MM.1S (cell line): ENCODE results near the gene EFCAB14.

Source experiments
- DNase-seq: peaks from one replicate; pipeline ENCODE4 v3.0.0-alpha.2; 2015
- H2AFZ ChIP-seq: fragments of 300-600 bp; sonication (generic); 2 replicates; pipeline ENCODE4 v1.6.0; 2016; ENCODE audit warnings: antibody characterized with exemption, low read length
- H3F3A ChIP-seq: fragments of 300-600 bp; sonication (generic); 2 replicates; pipeline ENCODE4 v1.6.1; 2016; ENCODE audit warnings: mild to moderate bottlenecking, antibody characterized with exemption, low read length, moderate library complexity, mixed read lengths; ENCODE audit not compliant: insufficient read depth
- H3K27ac ChIP-seq: fragments of 300-600 bp; sonication (generic); 2 replicates; pipeline ENCODE4 v1.5.1; 2016; ENCODE audit warnings: mild to moderate bottlenecking, low read length
- H3K27me3 ChIP-seq: fragments of 300-600 bp; sonication (generic); replicated peaks from 2 replicates; pipeline ENCODE4 v1.6.0; 2016; ENCODE audit warnings: low read length; ENCODE audit not compliant: insufficient read depth
- H3K36me3 ChIP-seq: fragments of 300-600 bp; sonication (generic); replicated peaks from 2 replicates; pipeline ENCODE4 v1.6.1; 2016; ENCODE audit warnings: mild to moderate bottlenecking, low read length, mixed read lengths; ENCODE audit not compliant: insufficient read depth
- H3K4me1 ChIP-seq: fragments of 300-600 bp; sonication (generic); 2 replicates; pipeline ENCODE4 v1.6.1; 2016; ENCODE audit warnings: low read length, mixed read lengths
- H3K4me2 ChIP-seq: fragments of 300-600 bp; sonication (generic); 2 replicates; pipeline ENCODE4 v1.6.0; 2016; ENCODE audit warnings: low read depth, low read length
- H3K4me3 ChIP-seq: fragments of 300-600 bp; sonication (generic); 2 replicates; pipeline ENCODE4 v1.5.1; 2016; ENCODE audit warnings: low read length, mixed read lengths
- H3K79me2 ChIP-seq: fragments of 300-600 bp; sonication (generic); 2 replicates; pipeline ENCODE4 v1.6.1; 2016; ENCODE audit warnings: mixed run types, low read length, mixed read lengths
- H3K9ac ChIP-seq: fragments of 300-600 bp; sonication (generic); 2 replicates; pipeline ENCODE4 v1.6.1; 2016; ENCODE audit warnings: low read length, mixed read lengths
- H3K9me2 ChIP-seq: fragments of 300-600 bp; sonication (generic); replicated peaks from 2 replicates; pipeline ENCODE4 v1.6.1; 2016; ENCODE audit warnings: mild to moderate bottlenecking, low read length, mixed read lengths; ENCODE audit not compliant: insufficient read depth
- H3K9me3 ChIP-seq: fragments of 300-600 bp; sonication (generic); replicated peaks from 2 replicates; pipeline ENCODE4 v1.6.1; 2016; ENCODE audit warnings: mild to moderate bottlenecking, low read length, mixed read lengths; ENCODE audit not compliant: insufficient read depth
- H4K20me1 ChIP-seq: fragments of 300-600 bp; sonication (generic); 2 replicates; pipeline ENCODE4 v1.6.1; 2016; ENCODE audit warnings: mild to moderate bottlenecking, low read length, moderate library complexity, mixed read lengths; ENCODE audit not compliant: insufficient read depth
- EZH2 ChIP-seq: fragments of 300-600 bp; sonication (generic); optimal IDR thresholded peaks from 2 replicates; pipeline ENCODE3; 2017; ENCODE audit warnings: low read depth, mild to moderate bottlenecking, antibody characterized with exemption, low read length, mixed read lengths
- EZH2phosphoT487 ChIP-seq: fragments of 300-600 bp; sonication (generic); IDR thresholded peaks from 2 replicates; pipeline ENCODE4 v1.6.1; 2018; ENCODE audit warnings: antibody characterized with exemption, low read length
- TF ChIP-seq, protein P1 (sequence below): fragments of 300-600 bp; sonication (generic); IDR thresholded peaks from 2 replicates; pipeline ENCODE4 v1.5.1; 2016; ENCODE audit warnings: antibody characterized with exemption, low read length, mixed read lengths

The EFCAB14 gene

DNA sequence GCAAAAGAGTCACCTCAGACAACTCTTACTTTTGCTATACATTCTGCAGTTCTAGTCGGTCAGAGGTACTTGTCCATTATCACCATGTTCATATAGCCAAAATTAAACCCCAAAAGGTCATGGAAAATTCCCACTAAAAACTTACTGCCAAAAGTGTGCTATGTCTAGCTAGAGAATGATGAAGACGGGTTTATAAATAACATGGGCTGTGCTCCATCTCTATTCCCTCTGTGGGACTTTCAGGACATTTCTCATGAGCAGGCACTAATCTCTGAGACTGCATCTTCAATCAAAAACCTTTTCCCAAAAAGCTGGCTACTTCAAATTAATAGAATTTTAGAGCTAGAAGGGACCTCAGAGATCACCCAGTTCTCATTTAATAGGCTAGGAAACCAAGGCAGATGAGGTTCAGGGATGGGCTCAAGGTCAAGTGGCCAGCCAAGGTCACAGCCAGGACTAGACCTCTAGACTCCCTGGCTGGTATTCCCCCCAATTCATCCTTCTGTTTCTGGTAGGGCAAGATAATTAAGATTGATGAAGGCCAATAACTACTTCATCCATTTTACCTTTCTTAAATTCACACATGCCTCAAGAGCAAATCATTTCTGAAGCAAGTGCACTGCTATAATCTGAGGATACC, 81.3 kb downstream of the EFCAB14 start:
- Histone ChIP-seq H3K27me3 (no peaks in the 10 kb centered on the region), H3K36me3 (no peaks in the 10 kb centered on the region), H3K4me2 (no peak overlapping the region), H3F3A (no peaks in the 10 kb centered on the region), H2AFZ (no peak overlapping the region), H3K9me2 (no peaks in the 10 kb centered on the region), H4K20me1 (no peaks in the 10 kb centered on the region), H3K4me1 (no peaks in the 10 kb centered on the region), H3K4me3 (no peak overlapping the region), H3K27ac (no peak overlapping the region), H3K9ac (no peak overlapping the region), H3K9me3 (no peaks in the 10 kb centered on the region), H3K79me2 (no peaks in the 10 kb centered on the region)
- DNase-seq = no peak
- no peak for TF ChIP-seq EZH2
- TF ChIP-seq, protein P1, sequence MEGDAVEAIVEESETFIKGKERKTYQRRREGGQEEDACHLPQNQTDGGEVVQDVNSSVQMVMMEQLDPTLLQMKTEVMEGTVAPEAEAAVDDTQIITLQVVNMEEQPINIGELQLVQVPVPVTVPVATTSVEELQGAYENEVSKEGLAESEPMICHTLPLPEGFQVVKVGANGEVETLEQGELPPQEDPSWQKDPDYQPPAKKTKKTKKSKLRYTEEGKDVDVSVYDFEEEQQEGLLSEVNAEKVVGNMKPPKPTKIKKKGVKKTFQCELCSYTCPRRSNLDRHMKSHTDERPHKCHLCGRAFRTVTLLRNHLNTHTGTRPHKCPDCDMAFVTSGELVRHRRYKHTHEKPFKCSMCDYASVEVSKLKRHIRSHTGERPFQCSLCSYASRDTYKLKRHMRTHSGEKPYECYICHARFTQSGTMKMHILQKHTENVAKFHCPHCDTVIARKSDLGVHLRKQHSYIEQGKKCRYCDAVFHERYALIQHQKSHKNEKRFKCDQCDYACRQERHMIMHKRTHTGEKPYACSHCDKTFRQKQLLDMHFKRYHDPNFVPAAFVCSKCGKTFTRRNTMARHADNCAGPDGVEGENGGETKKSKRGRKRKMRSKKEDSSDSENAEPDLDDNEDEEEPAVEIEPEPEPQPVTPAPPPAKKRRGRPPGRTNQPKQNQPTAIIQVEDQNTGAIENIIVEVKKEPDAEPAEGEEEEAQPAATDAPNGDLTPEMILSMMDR = no peak
- TF ChIP-seq EZH2phosphoT487 = no peak

- Histone ChIP-seq H3K4me3 (no peak overlapping the region), H3K9me2 (no peaks in the 10 kb centered on the region), H3K9ac (no peak overlapping the region), H3K4me1 (no peaks in the 10 kb centered on the region), H4K20me1 (no peaks in the 10 kb centered on the region), H3F3A (no peaks in the 10 kb centered on the region), H3K4me2 (no peak overlapping the region), H2AFZ (no peak overlapping the region), H3K36me3 (no peaks in the 10 kb centered on the region), H3K9me3 (no peaks in the 10 kb centered on the region), H3K27me3 (no peaks in the 10 kb centered on the region), H3K79me2 (no peaks in the 10 kb centered on the region), H3K27ac (no peak overlapping the region)
- TF ChIP-seq EZH2 = no peak
- no peak for TF ChIP-seq EZH2phosphoT487
- TF ChIP-seq, protein P1 = no peak
- DNase-seq = no peak
These were observed 83.7 kb downstream of the EFCAB14 start for GRCh38 chr1:46635205-46635604.

DNA sequence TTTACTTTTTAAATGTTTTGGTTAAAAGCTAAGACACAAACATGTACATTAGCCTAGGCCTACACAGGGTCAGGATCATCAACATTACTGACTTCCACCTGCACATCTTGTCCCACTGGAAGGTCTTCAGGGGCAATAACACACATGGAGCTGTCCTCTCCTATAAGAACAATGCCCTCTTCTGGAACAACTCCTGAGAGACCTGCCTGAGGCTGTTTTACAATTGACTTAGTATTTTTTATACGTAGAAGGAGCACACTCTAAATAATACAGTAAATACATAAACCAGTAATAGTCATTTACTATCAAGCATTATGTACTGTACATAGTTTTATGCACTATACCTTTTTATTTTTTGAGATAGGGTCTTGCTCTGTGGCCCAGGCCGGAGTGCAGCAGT, 88.2 kb downstream of the EFCAB14 start:
- H3K9me3 ChIP-seq = no peaks in the 10 kb centered on the region
- no peak for DNase-seq
- H3K36me3 ChIP-seq = no peaks in the 10 kb centered on the region
- H3K4me3 ChIP-seq = no peak overlapping the region
- H3K9me2 ChIP-seq = no peaks in the 10 kb centered on the region
- H3F3A ChIP-seq = no peaks in the 10 kb centered on the region
- no peaks in the 10 kb centered on the region for H3K79me2 ChIP-seq
- no peak overlapping the region for H3K27ac ChIP-seq
- no peak overlapping the region for H3K4me2 ChIP-seq
- no peaks in the 10 kb centered on the region for H4K20me1 ChIP-seq
- no peak overlapping the region for H2AFZ ChIP-seq
- H3K9ac ChIP-seq = no peak overlapping the region
- TF ChIP-seq, protein P1 = no peak
- TF ChIP-seq EZH2 (no peak), EZH2phosphoT487 (no peak)
- no peaks in the 10 kb centered on the region for H3K4me1 ChIP-seq
- H3K27me3 ChIP-seq = no peaks in the 10 kb centered on the region
